WTC11 (cell line): ENCODE results near the gene NCAPH2. TPM values are rescaled to one million over a fixed set of nuclear protein-coding genes. Genes with fewer than 3 reads are reported as not detected.
A peak's percentile ranks its signal among the peaks of the same experiment; 100 is the strongest.

Source experiments
- ATAC-seq: fragments of 200-7000 bp; cut with Tn5 transposase; 2 replicates; pipeline ENCODE4 v1.10.0; 2021; ENCODE audit warnings: mild to moderate bottlenecking, moderate library complexity
- CTCF ChIA-PET: fragments of 300-600 bp; sonication (Branson Sonifier 250); formaldehyde crosslinking; loops from one replicate; lab custom pipeline; 2021; ENCODE audit warnings: antibody characterized with exemption; lab: Charles Lee
- POLR2A ChIA-PET: fragments of 350-600 bp; sonication (Branson Sonifier 250); formaldehyde crosslinking; loops from one replicate; lab custom pipeline; 2021; ENCODE audit warnings: antibody characterized with exemption; lab: Charles Lee
- DNase-seq: peaks from one replicate; pipeline ENCODE4 v3.0.0; 2021; ENCODE audit warnings: low spot score
- H3K27ac Mint-ChIP-seq: 2 replicates; pipeline ENCODE4 v1.8.0; 2021; ENCODE audit warnings: mixed read lengths
- H3K27me3 Mint-ChIP-seq: 2 replicates; pipeline ENCODE4 v1.8.0; 2021; ENCODE audit warnings: low read depth, mild to moderate bottlenecking, moderate library complexity, mixed read lengths
- H3K36me3 Mint-ChIP-seq: 2 replicates; pipeline ENCODE4 v1.8.0; 2021; ENCODE audit warnings: mixed read lengths
- H3K4me1 Mint-ChIP-seq: 2 replicates; pipeline ENCODE4 v1.8.0; 2022; ENCODE audit warnings: mixed read lengths
- H3K4me3 Mint-ChIP-seq: 2 replicates; pipeline ENCODE4 v1.8.0; 2021; ENCODE audit warnings: mild to moderate bottlenecking, moderate library complexity, mixed read lengths
- H3K9me3 Mint-ChIP-seq: 2 replicates; pipeline ENCODE4 v1.8.0; 2021; ENCODE audit warnings: mixed read lengths
- ATF6 ChIP-seq: sonication (generic); formaldehyde crosslinking; IDR thresholded peaks from 2 replicates; pipeline ENCODE4 v1.8.1; 2023; ENCODE audit warnings: mild to moderate bottlenecking, missing genetic modification reagents
- CREB1 ChIP-seq: sonication (generic); formaldehyde crosslinking; IDR thresholded peaks from 2 replicates; pipeline ENCODE4 v1.8.0; 2023; ENCODE audit warnings: mild to moderate bottlenecking, missing genetic modification reagents
- ETV6 ChIP-seq: sonication (generic); formaldehyde crosslinking; IDR thresholded peaks from 2 replicates; pipeline ENCODE4 v1.8.1; 2022; ENCODE audit warnings: mild to moderate bottlenecking, missing genetic modification reagents
- FOXJ3 ChIP-seq: sonication (generic); formaldehyde crosslinking; IDR thresholded peaks from 2 replicates; pipeline ENCODE4 v1.9.0; 2021; ENCODE audit warnings: missing genetic modification reagents, mild to moderate bottlenecking, borderline replicate concordance
- FOXK1 ChIP-seq: sonication (generic); formaldehyde crosslinking; IDR thresholded peaks from 2 replicates; pipeline ENCODE4 v1.8.0; 2022; ENCODE audit warnings: mild to moderate bottlenecking, moderate library complexity, missing genetic modification reagents
- IRF2 ChIP-seq: sonication (generic); formaldehyde crosslinking; IDR thresholded peaks from 2 replicates; pipeline ENCODE4 v1.8.0; 2022; ENCODE audit warnings: low read depth, missing genetic modification reagents, borderline replicate concordance
- MXD4 ChIP-seq: fragments of 250-450 bp; sonication (Bioruptor Pico); IDR thresholded peaks from 2 replicates; pipeline ENCODE4 v1.8.0; 2021; ENCODE audit warnings: mild to moderate bottlenecking, moderate library complexity, borderline replicate concordance
- MYBL2 ChIP-seq: sonication (generic); formaldehyde crosslinking; IDR thresholded peaks from 2 replicates; pipeline ENCODE4 v1.8.1; 2023; ENCODE audit warnings: mild to moderate bottlenecking, moderate library complexity, missing genetic modification reagents
- NFATC4 ChIP-seq: fragments of 250-450 bp; sonication (Bioruptor Pico); IDR thresholded peaks from 2 replicates; pipeline ENCODE4 v1.9.0; 2021; ENCODE audit warnings: mild to moderate bottlenecking
- NR1H2 ChIP-seq: sonication (generic); formaldehyde crosslinking; IDR thresholded peaks from 2 replicates; pipeline ENCODE4 v1.9.0; 2021; ENCODE audit warnings: mild to moderate bottlenecking, moderate library complexity, missing genetic modification reagents
- RELA ChIP-seq: sonication (generic); formaldehyde crosslinking; IDR thresholded peaks from 2 replicates; pipeline ENCODE4 v1.8.1; 2022; ENCODE audit warnings: missing genetic modification reagents, mild to moderate bottlenecking, borderline replicate concordance
- TEAD1 ChIP-seq: sonication (generic); formaldehyde crosslinking; IDR thresholded peaks from 2 replicates; pipeline ENCODE4 v1.8.0; 2022; ENCODE audit warnings: mild to moderate bottlenecking, missing genetic modification reagents
- ZMAT4 ChIP-seq: fragments of 250-450 bp; sonication (Bioruptor Pico); IDR thresholded peaks from 2 replicates; pipeline ENCODE4 v1.9.0; 2021; ENCODE audit warnings: mild to moderate bottlenecking
- ZNF121 ChIP-seq: sonication (generic); formaldehyde crosslinking; IDR thresholded peaks from 2 replicates; pipeline ENCODE4 v1.8.0; 2023; ENCODE audit warnings: missing genetic modification reagents
- ZNF138 ChIP-seq: sonication (generic); formaldehyde crosslinking; conservative IDR thresholded peaks from 2 replicates; pipeline ENCODE4 v1.8.1; 2022; ENCODE audit warnings: mild to moderate bottlenecking, moderate library complexity, missing genetic modification reagents
- ZNF317 ChIP-seq: sonication (generic); formaldehyde crosslinking; IDR thresholded peaks from 2 replicates; pipeline ENCODE4 v1.8.1; 2023; ENCODE audit warnings: low read depth, mild to moderate bottlenecking, moderate library complexity, missing genetic modification reagents, borderline replicate concordance
- ZNF396 ChIP-seq: fragments of 250-450 bp; sonication (Bioruptor Pico); IDR thresholded peaks from 2 replicates; pipeline ENCODE4 v1.8.0; 2021; ENCODE audit warnings: mild to moderate bottlenecking, moderate library complexity, borderline replicate concordance
- ZNF423 ChIP-seq: fragments of 250-450 bp; sonication (Bioruptor Pico); IDR thresholded peaks from 2 replicates; pipeline ENCODE4 v2.1.2; 2022; ENCODE audit warnings: mild to moderate bottlenecking, moderate library complexity
- ZNF671 ChIP-seq: fragments of 250-450 bp; sonication (Bioruptor Pico); IDR thresholded peaks from 2 replicates; pipeline ENCODE4 v1.8.0; 2021; ENCODE audit warnings: mild to moderate bottlenecking
- total RNA-seq: library from RNA; stranded (reverse); gene quantifications from 3 replicates; pipeline ENCODE4 v1.2.3, GENCODE V29; 2021
- TF ChIP-seq, protein P1 (sequence below): fragments of 250-450 bp; sonication (Bioruptor Pico); IDR thresholded peaks from 2 replicates; pipeline ENCODE4 v1.9.0; 2021; ENCODE audit warnings: moderate library complexity, mild to moderate bottlenecking, inconsistent platforms, borderline replicate concordance
- TF ChIP-seq, protein P2 (sequence below): sonication (generic); formaldehyde crosslinking; conservative IDR thresholded peaks from 2 replicates; pipeline ENCODE4 v1.8.1; 2023; ENCODE audit warnings: mild to moderate bottlenecking, low read depth, missing genetic modification reagents, moderate library complexity
- TF ChIP-seq, protein P3 (sequence below): sonication (generic); formaldehyde crosslinking; IDR thresholded peaks from 2 replicates; pipeline ENCODE4 v1.8.1; 2022; ENCODE audit warnings: mild to moderate bottlenecking, missing genetic modification reagents, moderate library complexity, borderline replicate concordance
- TF ChIP-seq, protein P4 (sequence below): sonication (generic); formaldehyde crosslinking; IDR thresholded peaks from 2 replicates; pipeline ENCODE4 v1.8.0; 2023; ENCODE audit warnings: missing genetic modification reagents
- TF ChIP-seq, protein P5 (sequence below): fragments of 250-450 bp; sonication (Bioruptor Pico); IDR thresholded peaks from 2 replicates; pipeline ENCODE4 v1.9.0; 2021; ENCODE audit warnings: mild to moderate bottlenecking

Gene NCAPH2
- total RNA-seq, 1 experiment from 2014 or later: 78.4 TPM

GRCh38 chr22:50563413-50564160, 55.6 kb downstream of the NCAPH2 start:
- CTCF ChIA-PET: interaction anchor here (0.7 to 2.8 kb wide), 32 partner anchors 8 to 211 kb away, joined by 3 to 42 read pairs (median 6); partner anchors contain the start of genes ARSA, CPT1B, KLHDC7B and LMF2
- TF ChIP-seq ZNF396 (CRISPR knock-in tag) (no peak), RELA (CRISPR knock-in tag) (no peak), ZNF671 (no peak), TEAD1 (CRISPR knock-in tag) (no peak), ZNF138 (CRISPR knock-in tag) (no peak), ATF6 (no peak), ZNF121 (CRISPR knock-in tag) (no peak), FOXJ3 (CRISPR knock-in tag) (no peak), NFATC4 (CRISPR knock-in tag) (no peak), MYBL2 (CRISPR knock-in tag) (no peak)
- TF ChIP-seq, protein P1, sequence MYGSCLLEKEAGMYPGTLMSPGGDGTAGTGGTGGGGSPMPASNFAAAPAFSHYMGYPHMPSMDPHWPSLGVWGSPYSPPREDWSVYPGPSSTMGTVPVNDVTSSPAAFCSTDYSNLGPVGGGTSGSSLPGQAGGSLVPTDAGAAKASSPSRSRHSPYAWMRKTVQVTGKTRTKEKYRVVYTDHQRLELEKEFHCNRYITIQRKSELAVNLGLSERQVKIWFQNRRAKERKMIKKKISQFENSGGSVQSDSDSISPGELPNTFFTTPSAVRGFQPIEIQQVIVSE (CRISPR knock-in tag): no peak
- TF ChIP-seq, protein P2, sequence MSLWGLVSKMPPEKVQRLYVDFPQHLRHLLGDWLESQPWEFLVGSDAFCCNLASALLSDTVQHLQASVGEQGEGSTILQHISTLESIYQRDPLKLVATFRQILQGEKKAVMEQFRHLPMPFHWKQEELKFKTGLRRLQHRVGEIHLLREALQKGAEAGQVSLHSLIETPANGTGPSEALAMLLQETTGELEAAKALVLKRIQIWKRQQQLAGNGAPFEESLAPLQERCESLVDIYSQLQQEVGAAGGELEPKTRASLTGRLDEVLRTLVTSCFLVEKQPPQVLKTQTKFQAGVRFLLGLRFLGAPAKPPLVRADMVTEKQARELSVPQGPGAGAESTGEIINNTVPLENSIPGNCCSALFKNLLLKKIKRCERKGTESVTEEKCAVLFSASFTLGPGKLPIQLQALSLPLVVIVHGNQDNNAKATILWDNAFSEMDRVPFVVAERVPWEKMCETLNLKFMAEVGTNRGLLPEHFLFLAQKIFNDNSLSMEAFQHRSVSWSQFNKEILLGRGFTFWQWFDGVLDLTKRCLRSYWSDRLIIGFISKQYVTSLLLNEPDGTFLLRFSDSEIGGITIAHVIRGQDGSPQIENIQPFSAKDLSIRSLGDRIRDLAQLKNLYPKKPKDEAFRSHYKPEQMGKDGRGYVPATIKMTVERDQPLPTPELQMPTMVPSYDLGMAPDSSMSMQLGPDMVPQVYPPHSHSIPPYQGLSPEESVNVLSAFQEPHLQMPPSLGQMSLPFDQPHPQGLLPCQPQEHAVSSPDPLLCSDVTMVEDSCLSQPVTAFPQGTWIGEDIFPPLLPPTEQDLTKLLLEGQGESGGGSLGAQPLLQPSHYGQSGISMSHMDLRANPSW (CRISPR knock-in tag): no peak
- TF ChIP-seq, all 79 proteins: peak for 0
- H3K4me1 Mint-ChIP-seq: peaks cover 10% of the 10 kb centered on the region
- DNase-seq: no peak
- peaks cover 2% of the 10 kb centered on the region; the same call in 1 of the 2 replicates for H3K36me3 Mint-ChIP-seq
- H3K9me3 Mint-ChIP-seq: no peaks in the 10 kb centered on the region
- no peak overlapping the region for H3K27ac Mint-ChIP-seq
- peak overlapping the region; percentile 83 for H3K4me3 Mint-ChIP-seq
- ATAC-seq: peak; percentile 5
- POLR2A ChIA-PET: interaction anchor here (1.0 to 1.2 kb wide), 2 partner anchors 38 to 56 kb away, joined by 3 read pairs; partner anchors contain the start of genes LMF2, NCAPH2 and SCO2
- peaks cover 37% of the 10 kb centered on the region for H3K27me3 Mint-ChIP-seq

DNA sequence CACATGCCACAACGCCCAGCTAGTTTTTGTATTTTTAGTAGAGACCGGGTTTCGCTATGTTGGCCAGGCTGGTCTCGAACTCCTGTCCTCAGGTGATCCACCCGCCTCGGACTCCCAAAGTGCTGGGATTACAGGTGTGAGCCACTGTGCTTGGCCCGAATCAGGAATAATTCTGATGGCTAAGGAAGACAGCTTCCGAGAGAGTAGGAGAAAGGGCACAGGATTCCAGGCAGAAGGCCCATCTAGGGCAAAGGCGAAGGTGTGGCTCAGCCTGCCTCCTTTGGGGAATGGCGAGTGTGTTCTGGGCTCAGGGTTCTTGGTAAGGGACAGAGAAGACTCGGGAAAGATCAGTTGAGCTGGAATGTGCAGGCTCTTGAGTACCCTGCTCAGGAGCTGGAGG, 56.3 kb downstream of the NCAPH2 start:
- ChIA-PET CTCF (interaction anchor here (1.2 to 2.8 kb wide), 6 partner anchors 13 to 133 kb away, joined by 3 to 25 read pairs (median 10); partner anchors contain the start of genes CPT1B and SCO2), POLR2A (no interaction called here)
- H3K27me3 Mint-ChIP-seq: peaks cover 32% of the 10 kb centered on the region
- ATAC-seq (no peak), DNase-seq (no peak)
- H3K9me3 Mint-ChIP-seq: no peaks in the 10 kb centered on the region
- peaks cover 6% of the 10 kb centered on the region; the same call in 1 of the 2 replicates for H3K36me3 Mint-ChIP-seq
- no peak overlapping the region for H3K4me3 Mint-ChIP-seq
- H3K27ac Mint-ChIP-seq: no peak overlapping the region
- H3K4me1 Mint-ChIP-seq: peaks cover 10% of the 10 kb centered on the region
- no peak for TF ChIP-seq ETV6
- TF ChIP-seq ZMAT4 (CRISPR knock-in tag): no peak
- TF ChIP-seq, protein P3, sequence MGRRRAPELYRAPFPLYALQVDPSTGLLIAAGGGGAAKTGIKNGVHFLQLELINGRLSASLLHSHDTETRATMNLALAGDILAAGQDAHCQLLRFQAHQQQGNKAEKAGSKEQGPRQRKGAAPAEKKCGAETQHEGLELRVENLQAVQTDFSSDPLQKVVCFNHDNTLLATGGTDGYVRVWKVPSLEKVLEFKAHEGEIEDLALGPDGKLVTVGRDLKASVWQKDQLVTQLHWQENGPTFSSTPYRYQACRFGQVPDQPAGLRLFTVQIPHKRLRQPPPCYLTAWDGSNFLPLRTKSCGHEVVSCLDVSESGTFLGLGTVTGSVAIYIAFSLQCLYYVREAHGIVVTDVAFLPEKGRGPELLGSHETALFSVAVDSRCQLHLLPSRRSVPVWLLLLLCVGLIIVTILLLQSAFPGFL (CRISPR knock-in tag): no peak
- TF ChIP-seq NR1H2 (CRISPR knock-in tag): no peak
- TF ChIP-seq, protein P4, sequence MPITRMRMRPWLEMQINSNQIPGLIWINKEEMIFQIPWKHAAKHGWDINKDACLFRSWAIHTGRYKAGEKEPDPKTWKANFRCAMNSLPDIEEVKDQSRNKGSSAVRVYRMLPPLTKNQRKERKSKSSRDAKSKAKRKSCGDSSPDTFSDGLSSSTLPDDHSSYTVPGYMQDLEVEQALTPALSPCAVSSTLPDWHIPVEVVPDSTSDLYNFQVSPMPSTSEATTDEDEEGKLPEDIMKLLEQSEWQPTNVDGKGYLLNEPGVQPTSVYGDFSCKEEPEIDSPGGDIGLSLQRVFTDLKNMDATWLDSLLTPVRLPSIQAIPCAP (CRISPR knock-in tag): no peak
- no peak for TF ChIP-seq MXD4
- TF ChIP-seq, protein P5, sequence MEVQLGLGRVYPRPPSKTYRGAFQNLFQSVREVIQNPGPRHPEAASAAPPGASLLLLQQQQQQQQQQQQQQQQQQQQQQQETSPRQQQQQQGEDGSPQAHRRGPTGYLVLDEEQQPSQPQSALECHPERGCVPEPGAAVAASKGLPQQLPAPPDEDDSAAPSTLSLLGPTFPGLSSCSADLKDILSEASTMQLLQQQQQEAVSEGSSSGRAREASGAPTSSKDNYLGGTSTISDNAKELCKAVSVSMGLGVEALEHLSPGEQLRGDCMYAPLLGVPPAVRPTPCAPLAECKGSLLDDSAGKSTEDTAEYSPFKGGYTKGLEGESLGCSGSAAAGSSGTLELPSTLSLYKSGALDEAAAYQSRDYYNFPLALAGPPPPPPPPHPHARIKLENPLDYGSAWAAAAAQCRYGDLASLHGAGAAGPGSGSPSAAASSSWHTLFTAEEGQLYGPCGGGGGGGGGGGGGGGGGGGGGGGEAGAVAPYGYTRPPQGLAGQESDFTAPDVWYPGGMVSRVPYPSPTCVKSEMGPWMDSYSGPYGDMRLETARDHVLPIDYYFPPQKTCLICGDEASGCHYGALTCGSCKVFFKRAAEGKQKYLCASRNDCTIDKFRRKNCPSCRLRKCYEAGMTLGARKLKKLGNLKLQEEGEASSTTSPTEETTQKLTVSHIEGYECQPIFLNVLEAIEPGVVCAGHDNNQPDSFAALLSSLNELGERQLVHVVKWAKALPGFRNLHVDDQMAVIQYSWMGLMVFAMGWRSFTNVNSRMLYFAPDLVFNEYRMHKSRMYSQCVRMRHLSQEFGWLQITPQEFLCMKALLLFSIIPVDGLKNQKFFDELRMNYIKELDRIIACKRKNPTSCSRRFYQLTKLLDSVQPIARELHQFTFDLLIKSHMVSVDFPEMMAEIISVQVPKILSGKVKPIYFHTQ (CRISPR knock-in tag): no peak
- TF ChIP-seq IRF2 (CRISPR knock-in tag): no peak
- no peak for TF ChIP-seq ZNF317
- no peak for TF ChIP-seq ZNF423
- TF ChIP-seq CREB1 (CRISPR knock-in tag): no peak
- no peak for TF ChIP-seq FOXK1 (CRISPR knock-in tag)
